ENCODE data around the gene TOMM40. TPM values are rescaled to one million over a fixed set of nuclear protein-coding genes. Genes with fewer than 3 reads are reported as not detected.

The TOMM40 gene
- total and polyA plus RNA-seq, 2 of the 13 experiments (the other 11 are each of a cell fraction or from before 2014, with no cell fraction given) = 72.0 to 110 TPM

GRCh38 chr19:44903602-44904425 lies 12.8 kb downstream of the TOMM40 start (continued):
- TF ChIP-seq KIAA2018 (CRISPR knock-in tag; IDR thresholded peaks at IDR 0.05; ENCODE audit: borderline replicate concordance) (no peak), TIGD3 (CRISPR knock-in tag; IDR thresholded peaks at IDR 0.05; ENCODE audit: borderline replicate concordance) (no peak), ZXDC (CRISPR knock-in tag; IDR thresholded peaks at IDR 0.05) (no peak), MAX (IDR thresholded peaks at IDR 0.05) (peak; percentile 42; the same call in 1 of the 2 replicates), JDP2 (CRISPR knock-in tag; IDR thresholded peaks at IDR 0.05; ENCODE audit: borderline replicate concordance) (no peak), ZNF775 (CRISPR knock-in tag; IDR thresholded peaks at IDR 0.05; ENCODE audit: borderline replicate concordance) (no peak), PITX1 (CRISPR knock-in tag; IDR thresholded peaks at IDR 0.05) (peak; percentile 46; the same call in 1 of the 2 replicates), GMEB1 (CRISPR knock-in tag; IDR thresholded peaks at IDR 0.05; ENCODE audit: borderline replicate concordance) (peak; percentile 49; the same call in 1 of the 2 replicates), ZNF772 (CRISPR knock-in tag; IDR thresholded peaks at IDR 0.05) (no peak; the same call in 1 of the 2 replicates), ZNF441 (CRISPR knock-in tag; IDR thresholded peaks at IDR 0.05; ENCODE audit: borderline replicate concordance) (0 out of 2 replicates have a peak, but pooled peaks have one; percentile 21), ZMYM3 (CRISPR knock-in tag; IDR thresholded peaks at IDR 0.05) (peak; percentile 88), XRCC5 (optimal IDR thresholded peaks at IDR 0.05; ENCODE audit: low read length) (peak; percentile 48)

Measured in HepG2 (cell line).